ENCODE results near the gene PGBD1.

DNA sequence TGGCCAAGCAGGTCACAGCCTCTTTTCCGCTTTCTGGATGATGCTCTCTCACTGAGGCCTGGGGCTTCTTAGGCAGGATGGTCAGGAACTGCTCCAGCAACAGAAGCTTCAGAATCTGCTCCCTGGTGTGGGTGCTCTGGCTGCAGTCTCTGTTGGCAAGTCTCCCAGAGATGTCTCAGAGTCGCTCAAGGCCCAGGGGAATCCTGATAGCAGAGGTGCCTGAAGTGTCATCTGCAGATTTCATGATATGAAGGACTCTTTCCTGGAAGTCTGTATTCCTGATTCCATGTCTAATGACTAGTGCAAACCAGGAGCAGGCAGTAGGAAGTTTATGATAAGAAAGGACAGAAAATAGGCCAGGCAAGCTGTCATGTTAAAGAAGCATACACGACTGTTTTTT, 34.3 kb downstream of the PGBD1 start:
- no peak for TF ChIP-seq POLR2A (IDR thresholded peaks at IDR 0.05)
- TF ChIP-seq, protein P1, sequence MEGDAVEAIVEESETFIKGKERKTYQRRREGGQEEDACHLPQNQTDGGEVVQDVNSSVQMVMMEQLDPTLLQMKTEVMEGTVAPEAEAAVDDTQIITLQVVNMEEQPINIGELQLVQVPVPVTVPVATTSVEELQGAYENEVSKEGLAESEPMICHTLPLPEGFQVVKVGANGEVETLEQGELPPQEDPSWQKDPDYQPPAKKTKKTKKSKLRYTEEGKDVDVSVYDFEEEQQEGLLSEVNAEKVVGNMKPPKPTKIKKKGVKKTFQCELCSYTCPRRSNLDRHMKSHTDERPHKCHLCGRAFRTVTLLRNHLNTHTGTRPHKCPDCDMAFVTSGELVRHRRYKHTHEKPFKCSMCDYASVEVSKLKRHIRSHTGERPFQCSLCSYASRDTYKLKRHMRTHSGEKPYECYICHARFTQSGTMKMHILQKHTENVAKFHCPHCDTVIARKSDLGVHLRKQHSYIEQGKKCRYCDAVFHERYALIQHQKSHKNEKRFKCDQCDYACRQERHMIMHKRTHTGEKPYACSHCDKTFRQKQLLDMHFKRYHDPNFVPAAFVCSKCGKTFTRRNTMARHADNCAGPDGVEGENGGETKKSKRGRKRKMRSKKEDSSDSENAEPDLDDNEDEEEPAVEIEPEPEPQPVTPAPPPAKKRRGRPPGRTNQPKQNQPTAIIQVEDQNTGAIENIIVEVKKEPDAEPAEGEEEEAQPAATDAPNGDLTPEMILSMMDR (IDR thresholded peaks at IDR 0.05), result no peak
